Breast epithelium (tissue), 4 donors: ENCODE measurements around the gene CLCNKB. TPM values are rescaled to one million over a fixed set of nuclear protein-coding genes. Genes with fewer than 3 reads are reported as not detected.

Experiments used
- DNase-seq, 2 donors: peaks; one replicate each; pipeline ENCODE4 v3.0.0-alpha.2; 2019; ENCODE audit warnings: low spot score in 2 of 2
- H3K27ac ChIP-seq, 2 donors: fragments of 200-600 bp; sonication (generic) in 1 of 2; one replicate each; pipeline ENCODE4 v1.5.1; 2016 to 2019; ENCODE audit warnings: mild to moderate bottlenecking in 1 of 2
- H3K27me3 ChIP-seq, 2 donors: fragments of 200-600 bp; sonication (generic) in 1 of 2; one replicate each; pipeline versions ENCODE4 v1.5.1 to v1.6.0; 2017 to 2019; ENCODE audit warnings: control low read depth in 1 of 2, mild to moderate bottlenecking in 1 of 2
- H3K36me3 ChIP-seq: fragments of 200-600 bp; one replicate; pipeline ENCODE4 v1.5.1; 2019
- H3K4me1 ChIP-seq, 2 donors: fragments of 200-600 bp; sonication (generic); one replicate each; pipeline ENCODE4 v1.5.1; 2016 to 2019; ENCODE audit warnings: control low read depth in 1 of 2
- H3K4me3 ChIP-seq, 3 donors: fragments of 200-600 bp; sonication (generic); 1 replicate in 2 of 3; 2 replicates in 1 of 3; pipeline ENCODE4 v1.5.1; 2016 to 2019; ENCODE audit warnings: mild to moderate bottlenecking in 3 of 3, moderate library complexity in 2 of 3
- H3K9me3 ChIP-seq, 2 donors: fragments of 200-600 bp; sonication (generic) in 1 of 2; one replicate each; pipeline ENCODE4 v1.5.1; 2016 to 2019; ENCODE audit warnings: control low read depth in 1 of 2
- CTCF ChIP-seq, 3 donors: fragments of 450-650 bp; IDR thresholded peaks; one replicate each; pipeline ENCODE4 v1.5.1; 2016 to 2017; ENCODE audit warnings: antibody characterized with exemption in 3 of 3, mild to moderate bottlenecking in 3 of 3, moderate library complexity in 3 of 3
- POLR2A ChIP-seq: fragments of 450-650 bp; IDR thresholded peaks from one replicate; pipeline ENCODE4 v1.6.1; 2016; ENCODE audit warnings: antibody characterized with exemption, mild to moderate bottlenecking, moderate library complexity
- POLR2AphosphoS5 ChIP-seq, 3 donors: sonication (generic); formaldehyde crosslinking; IDR thresholded peaks; one replicate each; pipeline ENCODE4 v1.6.1; 2017; ENCODE audit warnings: antibody characterized with exemption in 3 of 3
- intact Hi-C: fragments of 100-400 bp; cut with DNase I; formaldehyde crosslinking; loops from one replicate; pipeline ENCODE4 v1.15.1; 2023; ENCODE audit warnings: low total_unique reads
- total RNA-seq, 3 donors: library from RNA; depleted of rRNA; stranded (reverse); fragments of >200 nt; gene quantifications; one replicate each; pipeline ENCODE4 v1.1.0, GENCODE V29; 2016

Gene CLCNKB
- total RNA-seq, 3 donors from 2014 or later: 0.32 to 0.88 (median 0.33) TPM

- TF ChIP-seq POLR2A: no peak
- TF ChIP-seq CTCF (IDR thresholded peaks at IDR 0.05): no peak
- no peak for TF ChIP-seq POLR2AphosphoS5 (IDR thresholded peaks at IDR 0.05)
- Histone ChIP-seq H3K4me1 (peaks cover 0 to 1% of the 10 kb centered on the region in 2 donors), H3K36me3 (no peaks in the 10 kb centered on the region), H3K27ac (no peak overlapping the region), H3K27me3 (no peaks in the 10 kb centered on the region), H3K9me3 (no peaks in the 10 kb centered on the region), H3K4me3 (no peak overlapping the region)
- DNase-seq: no peak
- intact Hi-C loops: loop anchor here (2.0 kb wide), 1 partner anchor 101 kb away; no protein-coding TSS in a partner anchor
Measured at GRCh38 chr1:16083486-16083885, 39.9 kb downstream of the CLCNKB start.

GRCh38 chr1:16085522-16085921, 41.9 kb downstream of the CLCNKB start:
- Histone ChIP-seq H3K27ac (no peak overlapping the region), H3K4me1 (peaks cover 0 to 9% of the 10 kb centered on the region in 2 donors), H3K9me3 (no peaks in the 10 kb centered on the region), H3K36me3 (no peaks in the 10 kb centered on the region), H3K27me3 (no peaks in the 10 kb centered on the region), H3K4me3 (no peak overlapping the region)
- TF ChIP-seq CTCF (IDR thresholded peaks at IDR 0.05): no peak
- TF ChIP-seq POLR2A: no peak
- no peak for TF ChIP-seq POLR2AphosphoS5 (IDR thresholded peaks at IDR 0.05)
- DNase-seq: no peak
- intact Hi-C loops: no loop called here

- intact Hi-C loops: no loop called here
- no peaks in the 10 kb centered on the region for H3K9me3 ChIP-seq
- DNase-seq: no peak
- peak overlapping the region in 1 of 2 donors; percentile 21 for H3K27ac ChIP-seq
- H3K4me1 ChIP-seq: peaks cover 0 to 9% of the 10 kb centered on the region in 2 donors
- TF ChIP-seq CTCF (IDR thresholded peaks at IDR 0.05): no peak
- no peaks in the 10 kb centered on the region for H3K27me3 ChIP-seq
- H3K36me3 ChIP-seq: no peaks in the 10 kb centered on the region
- H3K4me3 ChIP-seq: no peak overlapping the region
Measured at GRCh38 chr1:16087733-16088132, 44.2 kb downstream of the CLCNKB start.

- Histone ChIP-seq H3K27me3 (no peaks in the 10 kb centered on the region), H3K9me3 (no peaks in the 10 kb centered on the region), H3K36me3 (no peaks in the 10 kb centered on the region), H3K4me3 (no peak overlapping the region), H3K27ac (peak overlapping the region in 1 of 2 donors; percentile 21), H3K4me1 (peaks cover 0 to 9% of the 10 kb centered on the region in 2 donors)
- no peak for TF ChIP-seq POLR2A
- intact Hi-C loops: no loop called here
- DNase-seq: no peak
Measured at GRCh38 chr1:16088351-16088911, 44.8 kb downstream of the CLCNKB start.

GRCh38 chr1:16088996-16089395, 45.4 kb downstream of the CLCNKB start:
- Histone ChIP-seq H3K27me3 (no peaks in the 10 kb centered on the region), H3K4me3 (no peak overlapping the region), H3K4me1 (peaks cover 0 to 9% of the 10 kb centered on the region in 2 donors), H3K27ac (no peak overlapping the region), H3K9me3 (no peaks in the 10 kb centered on the region), H3K36me3 (no peaks in the 10 kb centered on the region)
- no peak for DNase-seq
- intact Hi-C loops: no loop called here
- TF ChIP-seq POLR2AphosphoS5 (IDR thresholded peaks at IDR 0.05) (no peak), POLR2A (no peak), CTCF (IDR thresholded peaks at IDR 0.05) (no peak)
